HL-60 (cell line): ENCODE data around the gene B3GALT5.

Source experiments
- POLR2AphosphoS5 ChIP-seq: IDR thresholded peaks from 2 replicates; pipeline ENCODE4 v1.6.1; 2012; ENCODE audit warnings: low read depth
- SPI1 ChIP-seq: IDR thresholded peaks from 2 replicates; pipeline ENCODE4 v1.6.1; 2012; ENCODE audit warnings: low read depth, mild to moderate bottlenecking, borderline replicate concordance
- TF ChIP-seq, protein P1 (sequence below): IDR thresholded peaks from one replicate; pipeline ENCODE4 v1.5.1; 2011; ENCODE audit warnings: low read length, control low read depth, inconsistent platforms; ENCODE audit not compliant: insufficient read depth

DNA sequence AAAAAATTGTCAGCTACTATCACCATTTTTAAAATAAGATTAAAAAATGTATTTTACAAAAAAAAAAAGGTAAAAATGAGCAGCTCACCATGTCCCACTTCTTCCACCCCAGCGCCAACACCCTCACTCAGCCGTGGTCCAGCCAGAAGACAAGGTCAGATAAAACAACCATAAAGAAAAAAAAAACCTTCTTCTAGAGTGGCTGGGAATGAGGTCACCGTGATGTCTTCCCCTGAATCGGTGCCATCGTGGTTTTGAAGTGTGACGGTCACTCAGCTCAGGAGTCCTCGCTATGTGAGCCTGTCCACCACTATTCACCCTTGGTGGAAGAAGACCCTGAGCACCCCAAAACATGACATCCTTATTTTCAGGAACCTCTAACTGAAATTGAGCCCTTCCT, 38.1 kb downstream of the B3GALT5 start:
- TF ChIP-seq, protein P1, sequence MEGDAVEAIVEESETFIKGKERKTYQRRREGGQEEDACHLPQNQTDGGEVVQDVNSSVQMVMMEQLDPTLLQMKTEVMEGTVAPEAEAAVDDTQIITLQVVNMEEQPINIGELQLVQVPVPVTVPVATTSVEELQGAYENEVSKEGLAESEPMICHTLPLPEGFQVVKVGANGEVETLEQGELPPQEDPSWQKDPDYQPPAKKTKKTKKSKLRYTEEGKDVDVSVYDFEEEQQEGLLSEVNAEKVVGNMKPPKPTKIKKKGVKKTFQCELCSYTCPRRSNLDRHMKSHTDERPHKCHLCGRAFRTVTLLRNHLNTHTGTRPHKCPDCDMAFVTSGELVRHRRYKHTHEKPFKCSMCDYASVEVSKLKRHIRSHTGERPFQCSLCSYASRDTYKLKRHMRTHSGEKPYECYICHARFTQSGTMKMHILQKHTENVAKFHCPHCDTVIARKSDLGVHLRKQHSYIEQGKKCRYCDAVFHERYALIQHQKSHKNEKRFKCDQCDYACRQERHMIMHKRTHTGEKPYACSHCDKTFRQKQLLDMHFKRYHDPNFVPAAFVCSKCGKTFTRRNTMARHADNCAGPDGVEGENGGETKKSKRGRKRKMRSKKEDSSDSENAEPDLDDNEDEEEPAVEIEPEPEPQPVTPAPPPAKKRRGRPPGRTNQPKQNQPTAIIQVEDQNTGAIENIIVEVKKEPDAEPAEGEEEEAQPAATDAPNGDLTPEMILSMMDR, result no peak
- no peak for TF ChIP-seq SPI1
- TF ChIP-seq POLR2AphosphoS5, result no peak
